ENCODE data around the gene SLC25A17. TPM values are rescaled to one million over a fixed set of nuclear protein-coding genes. Genes with fewer than 3 reads are reported as not detected.

The SLC25A17 gene
- total RNA-seq, 1 donor from 2014 or later = 12.5 TPM

Small RNAs within 50 kb of the gene (small RNA-seq; reads per million reads assigned to genes)
- gene JTBP1 = not detected
- gene MIR4766 = not detected

Other genes with a start within 250 kb of the SLC25A17 start
- 25.6 TPM for gene MRTFA, start 182.6 kb downstream of the SLC25A17 start, total RNA-seq
- gene MCHR1, start 139.9 kb downstream of the SLC25A17 start, total RNA-seq = 1.6 TPM
- gene ST13, start 37.3 kb upstream of the SLC25A17 start, total RNA-seq = 203 TPM
- gene XPNPEP3, start 37.8 kb upstream of the SLC25A17 start, total RNA-seq = 8.9 TPM
- gene DNAJB7, start 42.8 kb upstream of the SLC25A17 start, total RNA-seq = not detected
- gene RBX1, start 132.0 kb upstream of the SLC25A17 start, total RNA-seq = 96.0 TPM

Data from skeletal muscle tissue (tissue), 2 donors.